GDM1 (cell line): ENCODE measurements around the gene TNC.

Experiments
- DNase-seq: peaks from one replicate; lab custom pipeline; 2025; lab: John Stamatoyannopoulos, UW

The TNC gene

GRCh38 chr9:115046199-115046598, 71.8 kb downstream of the TNC start:
- no peak for DNase-seq

- no peak for DNase-seq
These were observed 74.3 kb downstream of the TNC start for GRCh38 chr9:115043632-115044031.

GRCh38 chr9:115042781-115043509, 75.0 kb downstream of the TNC start:
- peak; percentile 30 for DNase-seq

- no peak for DNase-seq
These were observed 78.3 kb downstream of the TNC start for GRCh38 chr9:115039516-115040120.

- no peak for DNase-seq
These were observed 79.8 kb downstream of the TNC start for GRCh38 chr9:115038178-115038577.

- DNase-seq: no peak
These were observed 81.3 kb downstream of the TNC start for GRCh38 chr9:115036691-115037090.

GRCh38 chr9:115035841-115036612, 81.9 kb downstream of the TNC start:
- DNase-seq: no peak

- DNase-seq: no peak
These were observed 83.2 kb downstream of the TNC start for GRCh38 chr9:115034801-115035200.

GRCh38 chr9:115033800-115034199, 84.2 kb downstream of the TNC start:
- no peak for DNase-seq

GRCh38 chr9:115032296-115032695, 85.7 kb downstream of the TNC start:
- no peak for DNase-seq

- no peak for DNase-seq
These were observed 88.0 kb downstream of the TNC start for GRCh38 chr9:115030006-115030405.

GRCh38 chr9:115025721-115026120, 92.2 kb downstream of the TNC start:
- DNase-seq: no peak

GRCh38 chr9:115024925-115025535, 92.9 kb downstream of the TNC start:
- no peak for DNase-seq

- no peak for DNase-seq
These were observed 95.1 kb downstream of the TNC start for GRCh38 chr9:115022760-115023434.

- DNase-seq: no peak
These were observed 99.2 kb downstream of the TNC start for GRCh38 chr9:115018547-115019435.

GRCh38 chr9:115016344-115016743, 101.6 kb downstream of the TNC start:
- DNase-seq: no peak

- no peak for DNase-seq
These were observed 102.8 kb downstream of the TNC start for GRCh38 chr9:115015018-115015635.

- DNase-seq: no peak
These were observed 103.5 kb downstream of the TNC start for GRCh38 chr9:115014438-115014837.

GRCh38 chr9:115013998-115014397, 104.0 kb downstream of the TNC start:
- peak; percentile 43 for DNase-seq

GRCh38 chr9:115012486-115012885, 105.5 kb downstream of the TNC start:
- no peak for DNase-seq

- DNase-seq: no peak
These were observed 107.1 kb downstream of the TNC start for GRCh38 chr9:115010874-115011273.
